Measurements from ENCODE around the gene COL4A1.

The COL4A1 gene

GRCh38 chr13:110348309-110349105, 41.5 kb upstream of the COL4A1 start:
- H3K9me3 ChIP-seq (ENCODE audit: control insufficient read depth in 2 of 2, low read length in 2 of 2) = no peaks in the 10 kb centered on the region
- peak overlapping the region; percentile 100 for H3K27ac ChIP-seq (ENCODE audit: low read length)
- H3K27me3 ChIP-seq (ENCODE audit: control insufficient read depth in 1 of 2, insufficient read depth in 2 of 2, low read length in 2 of 2) = no peaks in the 10 kb centered on the region
- no peak overlapping the region for H3K9ac ChIP-seq (ENCODE audit: low read length in 2 of 2)
- no peak overlapping the region for H3K4me3 ChIP-seq (ENCODE audit: low read length in 2 of 2)
- H3K4me1 ChIP-seq (ENCODE audit: control insufficient read depth, insufficient read depth, low read length) = peaks cover 70% of the 10 kb centered on the region
- peaks cover 0 to 6% of the 10 kb centered on the region in 2 donors for H3K36me3 ChIP-seq (ENCODE audit: control insufficient read depth in 2 of 2, insufficient read depth in 2 of 2, low read length in 2 of 2)

GRCh38 chr13:110347535-110348308, 40.8 kb upstream of the COL4A1 start:
- H3K9me3 ChIP-seq (ENCODE audit: control insufficient read depth in 2 of 2, low read length in 2 of 2) = no peaks in the 10 kb centered on the region
- peak overlapping the region; percentile 7 to 47 for H3K9ac ChIP-seq (ENCODE audit: low read length in 2 of 2)
- H3K36me3 ChIP-seq (ENCODE audit: control insufficient read depth in 2 of 2, insufficient read depth in 2 of 2, low read length in 2 of 2) = peaks cover 0 to 6% of the 10 kb centered on the region in 2 donors
- H3K4me3 ChIP-seq (ENCODE audit: low read length in 2 of 2) = peak overlapping the region in 1 of 2 donors; percentile 15
- peaks cover 70% of the 10 kb centered on the region for H3K4me1 ChIP-seq (ENCODE audit: control insufficient read depth, insufficient read depth, low read length)
- no peaks in the 10 kb centered on the region for H3K27me3 ChIP-seq (ENCODE audit: control insufficient read depth in 1 of 2, insufficient read depth in 2 of 2, low read length in 2 of 2)
- peak overlapping the region; percentile 100 for H3K27ac ChIP-seq (ENCODE audit: low read length)

GRCh38 chr13:110347088-110347487, 40.1 kb upstream of the COL4A1 start:
- Histone ChIP-seq H3K4me3 (ENCODE audit: low read length in 2 of 2) (no peak overlapping the region), H3K9ac (ENCODE audit: low read length in 2 of 2) (peak overlapping the region; percentile 7 to 21), H3K27me3 (ENCODE audit: control insufficient read depth in 1 of 2, insufficient read depth in 2 of 2, low read length in 2 of 2) (no peaks in the 10 kb centered on the region), H3K9me3 (ENCODE audit: control insufficient read depth in 2 of 2, low read length in 2 of 2) (no peaks in the 10 kb centered on the region), H3K36me3 (ENCODE audit: control insufficient read depth in 2 of 2, insufficient read depth in 2 of 2, low read length in 2 of 2) (peaks cover 0 to 6% of the 10 kb centered on the region in 2 donors), H3K4me1 (ENCODE audit: control insufficient read depth, insufficient read depth, low read length) (peaks cover 70% of the 10 kb centered on the region), H3K27ac (ENCODE audit: low read length) (peak overlapping the region; percentile 100)

- no peak overlapping the region for H3K4me3 ChIP-seq (ENCODE audit: low read length in 2 of 2)
- peaks cover 0 to 6% of the 10 kb centered on the region in 2 donors for H3K36me3 ChIP-seq (ENCODE audit: control insufficient read depth in 2 of 2, insufficient read depth in 2 of 2, low read length in 2 of 2)
- H3K4me1 ChIP-seq (ENCODE audit: control insufficient read depth, insufficient read depth, low read length) = peaks cover 70% of the 10 kb centered on the region
- peak overlapping the region; percentile 100 for H3K27ac ChIP-seq (ENCODE audit: low read length)
- peak overlapping the region; percentile 7 to 21 for H3K9ac ChIP-seq (ENCODE audit: low read length in 2 of 2)
- no peaks in the 10 kb centered on the region for H3K9me3 ChIP-seq (ENCODE audit: control insufficient read depth in 2 of 2, low read length in 2 of 2)
- H3K27me3 ChIP-seq (ENCODE audit: control insufficient read depth in 1 of 2, insufficient read depth in 2 of 2, low read length in 2 of 2) = no peaks in the 10 kb centered on the region
These were observed 39.7 kb upstream of the COL4A1 start for GRCh38 chr13:110346661-110347067.

GRCh38 chr13:110345701-110346100, 38.7 kb upstream of the COL4A1 start:
- Histone ChIP-seq H3K9me3 (ENCODE audit: control insufficient read depth in 2 of 2, low read length in 2 of 2) (no peaks in the 10 kb centered on the region), H3K9ac (ENCODE audit: low read length in 2 of 2) (no peak overlapping the region), H3K36me3 (ENCODE audit: control insufficient read depth in 2 of 2, insufficient read depth in 2 of 2, low read length in 2 of 2) (peaks cover 0 to 6% of the 10 kb centered on the region in 2 donors), H3K4me3 (ENCODE audit: low read length in 2 of 2) (no peak overlapping the region), H3K27me3 (ENCODE audit: control insufficient read depth in 1 of 2, insufficient read depth in 2 of 2, low read length in 2 of 2) (no peaks in the 10 kb centered on the region), H3K27ac (ENCODE audit: low read length) (peak overlapping the region; percentile 100), H3K4me1 (ENCODE audit: control insufficient read depth, insufficient read depth, low read length) (peaks cover 74% of the 10 kb centered on the region)

- peak overlapping the region; percentile 100 for H3K27ac ChIP-seq (ENCODE audit: low read length)
- peaks cover 0 to 6% of the 10 kb centered on the region in 2 donors for H3K36me3 ChIP-seq (ENCODE audit: control insufficient read depth in 2 of 2, insufficient read depth in 2 of 2, low read length in 2 of 2)
- no peaks in the 10 kb centered on the region for H3K9me3 ChIP-seq (ENCODE audit: control insufficient read depth in 2 of 2, low read length in 2 of 2)
- no peak overlapping the region for H3K4me3 ChIP-seq (ENCODE audit: low read length in 2 of 2)
- no peaks in the 10 kb centered on the region for H3K27me3 ChIP-seq (ENCODE audit: control insufficient read depth in 1 of 2, insufficient read depth in 2 of 2, low read length in 2 of 2)
- no peak overlapping the region for H3K9ac ChIP-seq (ENCODE audit: low read length in 2 of 2)
- peaks cover 74% of the 10 kb centered on the region for H3K4me1 ChIP-seq (ENCODE audit: control insufficient read depth, insufficient read depth, low read length)
These were observed 38.3 kb upstream of the COL4A1 start for GRCh38 chr13:110345266-110345665.

- H3K27me3 ChIP-seq (ENCODE audit: control insufficient read depth in 1 of 2, insufficient read depth in 2 of 2, low read length in 2 of 2) = no peaks in the 10 kb centered on the region
- no peak overlapping the region for H3K9ac ChIP-seq (ENCODE audit: low read length in 2 of 2)
- no peaks in the 10 kb centered on the region for H3K9me3 ChIP-seq (ENCODE audit: control insufficient read depth in 2 of 2, low read length in 2 of 2)
- H3K36me3 ChIP-seq (ENCODE audit: control insufficient read depth in 2 of 2, insufficient read depth in 2 of 2, low read length in 2 of 2) = peaks cover 0 to 4% of the 10 kb centered on the region in 2 donors
- H3K27ac ChIP-seq (ENCODE audit: low read length) = peak overlapping the region; percentile 100
- H3K4me3 ChIP-seq (ENCODE audit: low read length in 2 of 2) = no peak overlapping the region
- H3K4me1 ChIP-seq (ENCODE audit: control insufficient read depth, insufficient read depth, low read length) = peaks cover 75% of the 10 kb centered on the region
These were observed 37.4 kb upstream of the COL4A1 start for GRCh38 chr13:110344320-110344719.

- Histone ChIP-seq H3K9ac (ENCODE audit: low read length in 2 of 2) (peak overlapping the region; percentile 64 to 84), H3K27me3 (ENCODE audit: control insufficient read depth in 1 of 2, insufficient read depth in 2 of 2, low read length in 2 of 2) (no peaks in the 10 kb centered on the region), H3K36me3 (ENCODE audit: control insufficient read depth in 2 of 2, insufficient read depth in 2 of 2, low read length in 2 of 2) (peaks cover 0 to 4% of the 10 kb centered on the region in 2 donors), H3K4me1 (ENCODE audit: control insufficient read depth, insufficient read depth, low read length) (peaks cover 83% of the 10 kb centered on the region), H3K4me3 (ENCODE audit: low read length in 2 of 2) (peak overlapping the region; percentile 23 to 55), H3K27ac (ENCODE audit: low read length) (peak overlapping the region; percentile 100), H3K9me3 (ENCODE audit: control insufficient read depth in 2 of 2, low read length in 2 of 2) (no peaks in the 10 kb centered on the region)
These were observed 36.4 kb upstream of the COL4A1 start for GRCh38 chr13:110343241-110343865.

- H3K27ac ChIP-seq (ENCODE audit: low read length) = peak overlapping the region; percentile 100
- no peaks in the 10 kb centered on the region for H3K9me3 ChIP-seq (ENCODE audit: control insufficient read depth in 2 of 2, low read length in 2 of 2)
- peak overlapping the region; percentile 64 to 84 for H3K9ac ChIP-seq (ENCODE audit: low read length in 2 of 2)
- no peaks in the 10 kb centered on the region for H3K27me3 ChIP-seq (ENCODE audit: control insufficient read depth in 1 of 2, insufficient read depth in 2 of 2, low read length in 2 of 2)
- H3K4me1 ChIP-seq (ENCODE audit: control insufficient read depth, insufficient read depth, low read length) = peaks cover 83% of the 10 kb centered on the region
- H3K4me3 ChIP-seq (ENCODE audit: low read length in 2 of 2) = peak overlapping the region; percentile 23 to 55
- H3K36me3 ChIP-seq (ENCODE audit: control insufficient read depth in 2 of 2, insufficient read depth in 2 of 2, low read length in 2 of 2) = peaks cover 0 to 4% of the 10 kb centered on the region in 2 donors
These were observed 35.5 kb upstream of the COL4A1 start for GRCh38 chr13:110342474-110342873.

GRCh38 chr13:110341445-110342244, 34.7 kb upstream of the COL4A1 start:
- Histone ChIP-seq H3K27me3 (ENCODE audit: control insufficient read depth in 1 of 2, insufficient read depth in 2 of 2, low read length in 2 of 2) (no peaks in the 10 kb centered on the region), H3K4me3 (ENCODE audit: low read length in 2 of 2) (peak overlapping the region; percentile 40 to 60), H3K9ac (ENCODE audit: low read length in 2 of 2) (peak overlapping the region; percentile 84 to 91), H3K27ac (ENCODE audit: low read length) (peak overlapping the region; percentile 100), H3K36me3 (ENCODE audit: control insufficient read depth in 2 of 2, insufficient read depth in 2 of 2, low read length in 2 of 2) (peaks cover 0 to 3% of the 10 kb centered on the region in 2 donors), H3K9me3 (ENCODE audit: control insufficient read depth in 2 of 2, low read length in 2 of 2) (no peaks in the 10 kb centered on the region), H3K4me1 (ENCODE audit: control insufficient read depth, insufficient read depth, low read length) (peaks cover 83% of the 10 kb centered on the region)
